HG03457 (cell line): ENCODE data around the gene AGAP2.

Experiments
- ATAC-seq: cut with Tn5 transposase; IDR thresholded peaks from one replicate; pipeline ENCODE4 v1.9.1; 2021; ENCODE audit warnings: moderate number of reproducible peaks; ENCODE audit not compliant: unreplicated experiment

The AGAP2 gene

GRCh38 chr12:57769594-57769993 lies 31.1 kb upstream of the AGAP2 start:
- ATAC-seq = no peak

DNA sequence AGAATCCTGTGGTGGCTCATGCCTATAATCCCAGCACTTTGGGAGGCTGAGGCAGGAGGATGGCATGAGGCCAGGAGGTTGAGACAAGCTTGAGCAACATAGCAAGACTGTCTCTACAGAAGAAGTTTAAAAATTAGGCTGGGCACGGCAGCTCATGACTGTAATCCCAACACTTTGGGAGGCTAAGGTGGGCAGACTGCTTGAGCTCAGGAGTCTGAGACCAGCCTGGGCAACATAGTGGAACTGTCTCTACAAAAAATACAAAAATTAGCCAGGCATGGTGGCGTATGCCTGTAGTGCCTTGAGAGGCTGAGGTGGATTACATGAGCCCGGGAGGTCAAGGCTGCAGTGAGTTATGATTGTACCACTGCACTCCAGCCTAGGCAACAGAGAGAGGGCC lies 29.3 kb upstream of the AGAP2 start:
- ATAC-seq = no peak

DNA sequence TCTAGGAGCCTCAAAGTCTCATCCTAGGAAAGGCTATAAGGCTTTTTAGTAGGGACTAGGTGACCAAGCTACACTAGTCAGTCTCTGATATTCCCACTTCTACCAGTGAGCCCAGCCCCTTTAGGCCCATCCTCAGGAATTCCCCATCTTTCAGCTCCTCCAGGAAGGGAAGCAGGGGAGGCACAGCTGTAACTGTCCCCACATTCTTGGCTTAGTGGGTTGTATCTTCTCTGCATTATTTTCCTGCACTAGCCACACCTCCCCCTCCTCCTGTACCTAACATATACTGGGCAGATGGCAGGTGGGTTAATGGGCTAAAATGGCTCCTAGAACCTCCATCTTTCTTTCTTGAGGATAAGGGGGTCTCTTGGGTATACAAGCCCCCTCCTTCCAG lies 28.8 kb upstream of the AGAP2 start:
- ATAC-seq = no peak

- no peak for ATAC-seq
Measured at GRCh38 chr12:57766464-57767304, 28.1 kb upstream of the AGAP2 start, which contains the start of gene CYP27B1. Gene CYP27B1, minus strand, starts transcription at chr12:57767078. Its CDS starts 37 bp downstream, at chr12:57767041.

- no peak for ATAC-seq
Measured at GRCh38 chr12:57765698-57766463, 27.3 kb upstream of the AGAP2 start.

DNA sequence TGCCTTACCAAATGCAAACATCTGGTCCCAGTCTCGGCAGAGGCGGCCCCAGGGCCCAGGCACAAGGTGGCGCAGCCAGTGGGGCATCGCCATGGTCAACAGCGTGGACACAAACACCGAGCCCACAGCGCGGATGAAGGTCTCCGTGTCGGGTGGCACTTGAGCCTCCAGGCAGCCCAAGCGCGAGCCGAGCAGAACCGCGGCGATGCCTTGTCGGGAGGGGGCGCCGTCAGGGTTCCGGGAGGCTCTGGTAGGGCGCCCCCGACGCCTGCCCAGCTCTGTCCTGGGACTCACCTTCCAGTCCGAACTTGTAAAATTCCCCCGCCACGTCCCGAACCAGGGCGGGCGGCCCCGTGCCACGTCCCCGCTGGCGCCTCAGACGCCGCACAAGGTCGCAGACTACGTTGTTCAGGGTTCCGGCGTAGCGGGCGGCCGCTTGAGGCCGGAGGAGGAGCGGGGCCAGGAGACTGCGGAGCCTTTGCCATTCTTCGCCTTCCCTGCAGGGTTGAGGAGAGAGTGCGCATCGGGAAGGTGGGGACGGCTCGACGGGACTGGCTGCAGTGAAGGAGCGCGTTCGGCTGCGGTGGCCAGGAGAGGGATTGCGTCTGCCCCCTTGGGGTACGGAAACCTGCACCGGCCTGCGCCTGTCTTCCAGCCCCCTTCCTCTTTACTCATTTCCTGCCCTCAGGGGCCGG lies 26.6 kb upstream of the AGAP2 start:
- no peak for ATAC-seq

DNA sequence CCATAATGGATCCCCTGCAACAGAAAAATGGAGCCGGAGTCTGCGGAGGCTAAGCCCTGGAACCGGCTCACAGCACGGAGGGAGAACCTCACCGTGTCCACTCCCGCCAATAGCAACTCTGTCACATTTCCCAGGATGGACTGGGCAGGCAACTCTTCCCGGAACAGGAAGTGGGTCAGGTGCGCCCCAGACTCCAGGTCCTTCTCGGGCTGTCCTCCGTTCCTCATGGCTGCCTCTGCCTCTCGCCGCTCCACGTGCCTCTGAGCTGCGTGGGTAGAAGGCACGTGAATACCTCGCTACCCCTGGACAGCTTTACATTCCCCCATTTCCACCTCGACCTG lies 26.1 kb upstream of the AGAP2 start:
- ATAC-seq = no peak

DNA sequence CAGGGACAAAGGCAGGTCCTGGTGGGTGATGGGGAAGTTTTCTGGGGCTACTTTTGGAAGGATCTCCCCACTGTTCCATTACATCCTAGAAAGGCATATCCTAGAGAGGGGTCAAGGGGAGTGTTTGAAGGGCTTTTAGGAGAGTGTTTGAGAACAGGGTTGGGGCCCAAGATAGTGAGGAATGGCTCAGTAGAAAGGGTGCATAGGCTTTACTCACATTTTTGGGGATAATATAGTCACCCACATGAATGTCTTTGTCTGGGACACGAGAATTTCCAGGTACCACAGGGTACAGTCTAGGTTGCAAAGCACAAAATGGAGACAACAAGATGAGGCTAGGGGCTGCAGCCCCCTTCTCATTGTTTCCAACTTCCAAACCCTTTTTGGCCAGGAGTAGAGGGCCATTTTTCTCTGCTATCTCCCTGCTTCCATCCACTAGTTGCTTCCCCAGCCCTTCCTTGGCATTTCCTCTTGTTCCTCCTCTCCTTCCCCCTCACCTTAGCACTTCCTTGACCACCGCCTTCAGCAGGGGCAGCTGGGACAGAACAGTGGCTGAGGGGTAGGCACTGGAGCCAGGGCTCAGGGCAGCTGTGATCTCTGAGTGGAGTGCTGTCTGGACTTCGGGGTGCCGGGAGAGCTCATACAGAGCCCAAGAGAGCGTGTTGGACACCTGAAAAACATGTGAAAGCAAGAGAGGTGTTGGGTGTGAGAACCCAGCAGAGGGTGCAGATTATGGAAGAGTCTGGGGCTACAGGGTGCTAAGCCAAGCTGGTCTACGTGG lies 25.5 kb upstream of the AGAP2 start:
- ATAC-seq = no peak

- ATAC-seq = no peak
Measured at GRCh38 chr12:57762463-57762862, 23.9 kb upstream of the AGAP2 start.

DNA sequence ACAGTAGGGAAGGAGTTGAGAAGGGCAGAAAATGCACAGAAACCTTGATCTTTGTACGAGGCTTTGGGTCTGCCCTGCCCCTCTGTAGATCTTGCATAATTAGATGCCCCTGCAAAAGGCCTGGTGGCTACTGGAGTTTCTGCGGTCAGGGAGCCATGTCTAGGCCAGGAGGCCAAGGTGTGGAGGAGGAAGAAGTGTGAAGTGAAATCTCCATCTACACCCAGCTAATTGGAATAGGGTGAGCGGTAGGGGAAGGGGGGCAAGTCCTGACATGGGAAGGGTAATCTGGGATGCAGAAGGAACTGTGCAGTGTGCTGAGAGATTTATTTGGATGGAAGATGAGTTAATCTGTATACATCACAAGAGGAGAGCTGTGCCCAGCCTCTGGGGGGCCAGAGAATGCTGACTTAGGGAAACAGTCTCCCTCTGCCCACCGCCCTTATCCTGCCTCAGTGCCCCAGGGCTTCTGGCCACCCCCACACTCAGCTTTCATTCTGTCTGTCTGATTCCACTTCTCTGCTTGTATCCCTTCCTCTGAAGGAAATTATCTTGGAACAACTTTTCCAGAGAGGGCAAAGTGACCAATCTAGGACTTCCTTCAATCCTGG lies 23.0 kb upstream of the AGAP2 start:
- no peak for ATAC-seq

DNA sequence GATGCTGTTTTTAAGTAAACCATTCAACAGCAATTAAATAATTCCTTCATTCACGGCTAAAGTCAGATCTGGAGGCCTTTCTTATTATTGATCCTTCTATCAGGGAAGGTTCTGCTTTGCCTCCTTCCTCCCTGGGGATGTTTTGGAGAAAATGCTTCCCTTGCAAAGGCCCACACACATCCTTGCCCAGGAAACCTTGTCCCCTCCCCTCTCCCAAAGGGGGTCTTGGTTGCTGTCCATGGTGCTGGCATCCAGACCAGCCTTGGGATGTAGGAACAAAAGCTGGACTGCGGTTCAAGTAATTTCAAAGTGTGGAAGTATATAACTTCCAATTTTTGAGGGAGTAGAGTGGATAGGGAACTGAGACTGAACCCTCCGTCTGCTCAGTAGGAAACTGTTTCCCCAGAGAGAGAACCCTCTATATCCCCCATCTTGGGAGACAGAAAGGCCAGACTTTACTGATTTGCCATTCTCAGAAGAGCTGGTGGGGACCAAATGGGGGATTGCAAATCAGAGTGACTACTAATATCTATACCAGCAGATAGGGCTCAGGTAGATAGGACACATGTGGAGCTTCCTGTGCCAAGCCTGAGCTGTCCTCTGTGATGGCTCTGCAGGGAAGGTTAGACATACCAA lies 21.9 kb upstream of the AGAP2 start:
- ATAC-seq = no peak

GRCh38 chr12:57759360-57759980 lies 20.9 kb upstream of the AGAP2 start:
- no peak for ATAC-seq

- no peak for ATAC-seq
Measured at GRCh38 chr12:57758552-57759359, 20.2 kb upstream of the AGAP2 start.

GRCh38 chr12:57757771-57758170 lies 19.2 kb upstream of the AGAP2 start:
- ATAC-seq = no peak

- no peak for ATAC-seq
Measured at GRCh38 chr12:57756406-57757341, 18.1 kb upstream of the AGAP2 start.

GRCh38 chr12:57755454-57756372 lies 17.2 kb upstream of the AGAP2 start:
- ATAC-seq = no peak

GRCh38 chr12:57755194-57755453 lies 16.6 kb upstream of the AGAP2 start:
- no peak for ATAC-seq
